ENCODE results near the gene CASKIN2. TPM values are rescaled to one million over a fixed set of nuclear protein-coding genes. Genes with fewer than 3 reads are reported as not detected.

The CASKIN2 gene
- total RNA-seq, 1 experiment from 2014 or later, result 37.0 TPM

DNA sequence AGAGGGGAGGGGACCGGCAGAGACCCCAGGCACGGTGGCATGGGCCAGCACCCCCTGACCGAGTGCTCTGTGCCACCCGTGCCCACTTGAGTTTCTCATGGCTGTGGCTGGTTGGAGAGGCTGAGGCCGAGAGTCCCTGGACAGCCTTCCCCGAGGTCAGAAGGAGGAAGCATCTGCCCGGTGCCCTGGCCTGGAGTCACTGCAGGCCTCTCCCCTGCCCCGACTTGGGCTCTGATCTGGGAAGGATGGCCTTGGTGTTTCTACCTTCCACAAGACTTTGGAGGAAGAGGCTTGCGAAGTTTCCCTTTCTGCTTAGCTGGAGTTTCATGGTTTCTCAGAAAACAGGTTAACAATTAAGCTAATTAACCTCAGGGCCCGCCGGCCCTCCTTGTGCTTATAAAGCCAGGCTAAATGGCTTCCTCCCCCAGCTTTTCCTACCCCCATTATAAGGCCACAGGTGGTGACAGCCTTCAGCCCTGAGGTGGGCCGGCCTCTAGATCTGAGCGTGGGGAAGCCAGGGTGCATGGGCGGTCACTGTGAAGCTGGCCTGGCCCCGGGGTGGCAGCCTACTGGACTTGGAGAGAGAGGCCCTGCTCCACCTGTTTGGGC is 27.5 kb upstream of the CASKIN2 start:
- Mint-ChIP-seq H3K9me3 (no peaks in the 10 kb centered on the region), H3K4me3 (no peak overlapping the region), H3K27ac (0 out of 7 replicates have a peak overlapping the region, but pooled peaks of 1 of the 3 experiments have one; percentile 46), H3K4me1 (peaks cover 20 to 21% of the 10 kb centered on the region in 2 experiments), H3K36me3 (ENCODE audit: insufficient read depth in 1 of 3, low read depth in 3 of 3) (peaks cover 0 to 22% (median 4%) of the 10 kb centered on the region in 3 experiments; a peak in 3 of 7 replicates), H3K27me3 (ENCODE audit: low read depth) (no peaks in the 10 kb centered on the region)
- Histone ChIP-seq H3K79me2 (ENCODE audit: insufficient read depth, low read length) (no peaks in the 10 kb centered on the region), H3K14ac (ENCODE audit: insufficient read depth, low read length) (no peak overlapping the region; the same call in 1 of the 2 replicates), H3K27me3 (ENCODE audit: insufficient read depth, low read length) (no peaks in the 10 kb centered on the region), H4K20me1 (ENCODE audit: control insufficient read depth, insufficient read depth, insufficient read length) (no peaks in the 10 kb centered on the region), H2AK5ac (ENCODE audit: insufficient read length, low read length) (no peak overlapping the region), H3K56ac (ENCODE audit: insufficient read length, low read depth, low read length) (no peak overlapping the region), H3K9ac (ENCODE audit: extremely low read depth, insufficient read length, low read length) (no peak overlapping the region), H2BK15ac (ENCODE audit: low read depth, low read length) (no peak overlapping the region), H2BK20ac (ENCODE audit: low read depth, low read length, poor library complexity, severe bottlenecking) (no peak overlapping the region), H3K18ac (ENCODE audit: insufficient read length, low read depth, low read length) (no peak overlapping the region), H3K23ac (ENCODE audit: insufficient read length, low read depth, low read length) (no peak overlapping the region), H3K79me1 (ENCODE audit: insufficient read depth, low read depth, low read length, poor library complexity, severe bottlenecking) (no peaks in the 10 kb centered on the region), H4K8ac (replicated peaks; ENCODE audit: insufficient read length, low read depth, low read length) (no peak overlapping the region), H3K9me3 (ENCODE audit: control insufficient read depth, low read depth, low read length) (no peaks in the 10 kb centered on the region), H3T11ph (ENCODE audit: low read length) (no peak overlapping the region), H3K4me2 (ENCODE audit: insufficient read depth, insufficient read length, low read length) (no peak overlapping the region), H3K27ac (ENCODE audit: insufficient read length, low read depth, low read length) (no peak overlapping the region), H2AFZ (ENCODE audit: low read length) (no peak overlapping the region), H2BK12ac (ENCODE audit: insufficient read length, low read depth, low read length) (no peak overlapping the region), H4K5ac (ENCODE audit: insufficient read length, low read depth, low read length) (no peak overlapping the region), H2BK5ac (ENCODE audit: insufficient read length, low read length) (no peak overlapping the region), H4K91ac (ENCODE audit: insufficient read length, low read depth, low read length) (no peak overlapping the region), H2BK120ac (ENCODE audit: low read depth, low read length, poor library complexity, severe bottlenecking) (no peak overlapping the region), H3K4ac (ENCODE audit: low read depth, low read length) (no peak overlapping the region), H3K4me1 (ENCODE audit: insufficient read depth, low read length) (no peaks in the 10 kb centered on the region), H3K23me2 (ENCODE audit: insufficient read length, low read depth, low read length, poor library complexity, severe bottlenecking) (no peaks in the 10 kb centered on the region)
- TF ChIP-seq, protein P1, sequence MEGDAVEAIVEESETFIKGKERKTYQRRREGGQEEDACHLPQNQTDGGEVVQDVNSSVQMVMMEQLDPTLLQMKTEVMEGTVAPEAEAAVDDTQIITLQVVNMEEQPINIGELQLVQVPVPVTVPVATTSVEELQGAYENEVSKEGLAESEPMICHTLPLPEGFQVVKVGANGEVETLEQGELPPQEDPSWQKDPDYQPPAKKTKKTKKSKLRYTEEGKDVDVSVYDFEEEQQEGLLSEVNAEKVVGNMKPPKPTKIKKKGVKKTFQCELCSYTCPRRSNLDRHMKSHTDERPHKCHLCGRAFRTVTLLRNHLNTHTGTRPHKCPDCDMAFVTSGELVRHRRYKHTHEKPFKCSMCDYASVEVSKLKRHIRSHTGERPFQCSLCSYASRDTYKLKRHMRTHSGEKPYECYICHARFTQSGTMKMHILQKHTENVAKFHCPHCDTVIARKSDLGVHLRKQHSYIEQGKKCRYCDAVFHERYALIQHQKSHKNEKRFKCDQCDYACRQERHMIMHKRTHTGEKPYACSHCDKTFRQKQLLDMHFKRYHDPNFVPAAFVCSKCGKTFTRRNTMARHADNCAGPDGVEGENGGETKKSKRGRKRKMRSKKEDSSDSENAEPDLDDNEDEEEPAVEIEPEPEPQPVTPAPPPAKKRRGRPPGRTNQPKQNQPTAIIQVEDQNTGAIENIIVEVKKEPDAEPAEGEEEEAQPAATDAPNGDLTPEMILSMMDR (conservative IDR thresholded peaks at IDR 0.05), result no peak
- WGBS (ENCODE audit: extremely low coverage, insufficient read length, low lambda C conversion rate), result no CpG with 5 or more reads among the region's 15 CpGs
- no peak for DNase-seq
